ACHN (cell line): ENCODE data around the gene LRRC43.
"Not testable (repeated sequence)": the region's sequence is repeated elsewhere in the genome, so short reads cannot be mapped to it uniquely, and the experiment has no call there.

Experiments
- DNase-seq: peaks from one replicate; pipeline ENCODE4 v3.0.0-alpha.2; 2015
- in situ Hi-C: cut with HindIII; loops from 2 replicates; pipeline ENCODE4 v1.10.0; 2017; ENCODE audit warnings: low sequenced_read_pairs, low pct_ligation_motif_present, low pct_unique_long_range_greater_than_20kb

Gene LRRC43

DNA sequence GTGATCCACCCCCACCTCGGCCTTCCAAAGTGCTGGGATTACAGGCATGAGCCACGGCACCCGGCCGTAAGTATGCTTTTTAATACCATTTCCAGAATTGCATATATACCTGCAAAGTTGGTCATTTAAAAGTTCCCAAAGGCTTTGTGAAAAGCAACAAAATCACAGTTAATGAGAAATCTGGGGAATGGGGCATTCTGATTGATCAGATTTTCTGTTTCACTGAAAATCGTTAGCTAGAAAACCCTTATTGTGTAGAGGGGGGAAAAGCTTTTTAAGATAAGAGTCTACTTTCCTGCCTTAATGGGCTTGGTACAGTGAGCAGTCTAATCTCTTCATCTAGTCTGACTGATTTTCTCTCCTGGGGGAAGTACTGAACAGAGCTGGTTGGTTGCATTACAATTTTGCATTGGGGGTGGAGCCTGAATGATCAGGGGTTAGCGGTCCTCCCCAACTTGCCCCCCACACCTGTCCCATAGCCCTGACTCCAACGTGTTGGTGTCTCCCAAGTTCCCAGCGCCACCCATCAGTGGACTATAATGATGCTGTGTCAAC lies 32.7 kb upstream of the LRRC43 start:
- in situ Hi-C loops, result no loop called here
- DNase-seq, result no peak

DNA sequence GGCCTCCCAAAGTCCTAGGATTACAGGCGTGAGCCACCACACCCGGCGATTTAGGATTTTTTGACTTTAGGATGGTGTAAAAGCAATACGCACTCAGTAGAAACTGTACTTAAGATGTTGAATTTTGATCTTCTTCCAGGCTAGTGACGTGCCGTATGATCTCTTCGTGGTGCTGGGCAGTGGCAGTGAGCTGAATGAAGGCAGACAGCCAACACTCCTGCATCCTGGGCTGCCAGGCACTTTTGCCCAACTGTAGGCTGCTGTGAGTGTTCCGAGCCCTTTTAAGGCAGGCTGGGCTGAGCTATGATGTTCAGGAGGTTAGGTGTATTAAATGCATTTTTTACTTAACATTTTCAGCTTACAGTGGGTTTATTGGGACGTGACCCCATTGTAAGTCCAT lies 30.2 kb upstream of the LRRC43 start:
- in situ Hi-C loops, result no loop called here
- no peak for DNase-seq

DNA sequence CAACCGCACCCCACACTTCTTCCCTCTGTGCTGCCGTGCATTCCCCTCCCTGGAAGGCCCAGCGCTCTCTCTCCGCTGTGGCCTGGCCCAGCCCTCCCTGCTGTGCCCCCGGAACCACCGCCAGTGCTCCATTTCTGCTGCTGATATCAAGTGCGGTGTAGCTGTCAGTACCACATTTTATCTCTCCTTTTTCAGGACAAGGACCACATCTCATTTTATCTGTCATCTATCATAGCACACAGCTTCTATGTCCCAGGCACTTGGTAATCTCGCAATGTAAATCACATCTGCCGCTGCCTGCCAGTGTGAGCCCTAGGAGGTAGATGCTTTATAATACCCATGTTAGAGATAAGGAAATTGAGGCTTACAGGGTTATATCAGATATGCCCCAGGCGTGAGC lies 27.2 kb upstream of the LRRC43 start:
- in situ Hi-C loops, result no loop called here

DNA sequence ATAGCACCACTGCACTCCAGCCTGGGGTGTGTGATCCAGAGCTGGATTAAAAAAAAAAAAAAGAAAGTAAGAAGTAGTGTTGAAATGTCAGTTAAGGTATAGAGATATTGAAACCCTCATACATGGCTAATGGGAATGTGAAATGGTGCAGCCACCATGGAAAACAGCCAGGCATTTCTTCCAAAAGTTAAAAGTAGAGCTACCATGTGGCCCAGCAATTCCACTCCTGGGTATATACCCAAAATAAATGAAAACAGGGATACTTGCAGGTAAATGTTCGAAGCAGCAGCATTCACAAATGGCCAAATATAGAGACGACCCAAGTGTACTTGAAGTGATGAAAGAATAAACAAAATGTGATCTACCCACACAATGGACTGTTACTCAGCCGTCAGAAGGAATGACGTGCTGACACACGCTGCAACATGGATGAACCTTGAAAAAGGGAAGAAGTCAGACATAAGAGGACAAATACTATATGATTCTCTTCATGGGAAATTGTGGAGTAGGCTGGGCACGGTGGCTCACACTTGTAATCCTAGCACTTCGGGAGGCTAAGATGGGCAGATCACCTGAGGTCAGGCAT lies 24.1 kb upstream of the LRRC43 start:
- in situ Hi-C loops, result no loop called here
- DNase-seq, result no peak

More for the DNA sequence above, 27.2 kb upstream of the LRRC43 start:
- no peak for DNase-seq

DNA sequence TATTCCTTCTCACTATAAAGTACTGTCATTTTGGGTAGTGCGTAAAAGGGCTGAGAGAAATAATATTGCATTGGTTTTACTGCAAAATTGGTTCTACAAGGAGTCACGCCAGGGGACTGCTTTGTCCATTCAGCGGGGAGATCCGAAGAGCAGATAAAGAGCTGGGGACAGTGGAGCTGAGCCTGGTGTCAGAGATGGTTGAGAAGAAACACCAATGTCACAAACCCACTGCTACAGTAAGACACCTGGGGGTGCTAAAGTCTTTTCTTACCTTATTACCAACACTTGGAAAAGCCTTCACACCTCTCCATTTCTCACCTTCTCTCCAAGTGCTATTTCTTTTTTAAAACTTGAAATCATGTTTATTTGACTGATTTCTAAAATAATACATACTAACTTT lies 23.0 kb upstream of the LRRC43 start:
- in situ Hi-C loops, result no loop called here
- DNase-seq, result no peak

DNA sequence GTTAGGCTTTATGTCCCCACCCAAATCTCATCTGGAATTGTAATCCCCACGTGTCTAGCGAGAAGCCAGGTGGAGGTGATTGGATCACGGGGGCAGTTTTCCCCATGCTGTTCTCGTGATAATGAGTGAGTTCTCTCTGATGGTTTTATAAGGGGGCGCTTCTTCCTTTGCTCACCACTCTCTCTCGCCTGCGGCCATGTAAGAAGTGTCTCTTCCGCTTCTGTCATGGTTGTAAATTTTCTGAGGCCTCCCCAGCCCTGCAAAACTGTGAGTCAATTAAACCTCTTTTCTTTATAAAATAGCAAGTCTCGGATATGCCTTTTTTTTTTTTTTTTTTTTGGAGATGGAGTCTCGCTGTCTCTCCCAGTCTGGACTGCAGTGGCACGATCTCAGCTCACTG lies 22.2 kb upstream of the LRRC43 start:
- in situ Hi-C loops, result no loop called here
- DNase-seq, result no peak

DNA sequence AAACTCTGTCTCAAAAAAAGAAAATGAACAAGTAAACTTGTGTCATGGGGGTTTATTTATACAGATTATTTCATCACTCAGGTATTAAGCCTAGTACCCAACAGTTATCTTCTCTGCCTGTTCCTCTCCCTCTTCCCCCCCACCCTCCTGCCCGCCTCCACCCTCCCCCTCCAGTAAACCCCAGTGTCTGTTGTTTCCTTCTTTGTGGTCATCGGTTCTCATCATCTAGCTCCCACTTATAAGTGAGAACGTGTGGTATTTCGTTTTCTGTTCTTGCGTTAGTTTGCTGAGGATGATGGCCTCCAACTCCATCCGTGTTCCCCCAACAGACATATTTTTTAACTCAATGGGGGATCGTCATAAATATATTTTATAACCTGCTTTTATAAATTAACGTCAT lies 21.2 kb upstream of the LRRC43 start:
- DNase-seq, result no peak
- in situ Hi-C loops, result no loop called here

DNA sequence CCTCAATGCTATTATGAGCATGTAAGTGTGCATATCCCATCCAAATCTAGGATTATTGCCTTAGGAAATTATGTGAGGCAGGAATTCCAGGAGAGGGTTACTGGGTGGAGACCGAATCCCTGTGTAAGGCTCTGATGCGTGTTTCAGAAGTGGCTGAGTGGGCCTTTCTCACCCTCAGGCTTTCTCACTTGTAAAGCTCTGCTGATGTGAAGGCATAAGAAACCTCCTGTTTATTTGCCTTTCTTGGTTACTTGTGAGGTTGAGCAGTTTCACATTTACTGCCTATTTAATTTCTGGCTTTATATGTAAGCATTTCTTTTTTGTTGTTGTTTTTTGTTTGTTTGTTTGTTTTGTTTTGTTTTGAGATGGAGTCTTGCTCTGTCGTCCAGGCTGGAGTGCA lies 19.9 kb upstream of the LRRC43 start:
- no peak for DNase-seq
- in situ Hi-C loops, result no loop called here

DNA sequence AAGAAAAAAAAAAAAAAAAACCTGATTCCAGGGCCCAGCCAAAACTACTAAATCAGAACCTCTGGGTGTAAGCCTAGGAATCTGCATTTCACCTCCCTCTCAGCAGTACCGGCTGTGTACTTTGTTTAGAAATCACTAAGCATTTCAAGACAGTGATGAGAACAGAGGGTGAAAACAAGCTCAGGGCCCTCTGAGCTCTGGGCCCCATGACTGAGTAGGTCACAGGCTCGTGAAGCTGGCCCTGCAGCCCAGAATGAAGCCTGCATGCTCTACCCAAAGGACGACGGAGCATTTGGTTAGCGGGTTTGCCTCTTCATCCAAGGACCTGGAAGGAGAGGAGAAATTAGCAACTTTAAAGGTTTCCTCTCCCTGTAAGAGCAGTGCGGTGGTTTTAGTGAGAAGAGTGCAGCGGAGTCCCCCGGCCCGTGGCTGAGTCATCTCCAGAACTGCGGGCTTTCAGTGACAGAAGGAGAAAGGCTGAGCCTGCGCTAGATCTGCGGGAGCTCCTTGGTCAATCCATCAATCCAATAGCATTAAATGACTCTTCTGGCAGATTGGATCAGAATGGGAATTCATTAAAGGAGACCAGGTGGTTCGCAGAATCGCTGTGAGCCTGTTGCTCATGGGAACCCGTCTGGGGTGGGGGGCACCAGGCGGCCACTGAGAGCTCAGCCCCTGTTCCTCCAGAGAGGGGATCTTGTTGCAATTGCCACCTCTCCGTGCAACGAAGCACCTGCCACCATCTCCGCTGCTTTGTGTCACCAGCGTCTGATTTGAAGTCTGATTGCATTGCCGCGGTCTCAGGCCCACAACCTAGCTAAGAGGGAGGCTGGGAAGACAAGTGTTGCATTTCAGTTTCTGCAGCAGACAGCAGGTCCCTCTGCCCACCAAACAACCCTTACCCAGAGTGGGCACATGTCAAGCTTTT lies 16.2 kb upstream of the LRRC43 start:
- in situ Hi-C loops, result no loop called here

DNA sequence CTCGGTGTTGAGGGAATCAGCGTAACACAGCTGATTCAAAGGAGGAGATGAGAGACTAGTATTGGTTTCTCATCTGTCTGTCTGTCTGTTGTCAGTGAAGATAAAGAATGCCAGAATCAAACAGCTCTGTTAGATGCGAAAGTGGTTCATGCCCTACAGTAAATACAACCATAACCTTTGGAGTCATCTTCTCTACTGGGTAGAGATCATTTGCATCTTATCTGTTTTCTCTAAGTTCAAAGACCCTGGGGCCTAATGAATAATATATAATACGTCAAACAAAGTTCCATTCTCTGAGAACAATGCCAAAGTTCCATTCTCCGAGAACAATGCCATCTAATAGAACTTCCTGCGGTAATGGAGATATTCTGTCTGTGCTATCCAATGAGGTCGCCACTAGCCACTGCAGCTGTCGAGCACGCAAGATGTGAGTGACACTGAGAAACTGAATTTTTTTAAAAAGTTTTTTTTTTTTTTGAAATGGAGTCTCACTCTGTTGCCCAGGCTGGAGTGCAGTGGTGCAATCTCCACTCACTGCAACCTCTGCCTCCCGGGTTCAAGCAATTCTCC lies 15.5 kb upstream of the LRRC43 start:
- no peak for DNase-seq
- in situ Hi-C loops, result no loop called here

More for the DNA sequence above, 16.2 kb upstream of the LRRC43 start:
- no peak for DNase-seq

DNA sequence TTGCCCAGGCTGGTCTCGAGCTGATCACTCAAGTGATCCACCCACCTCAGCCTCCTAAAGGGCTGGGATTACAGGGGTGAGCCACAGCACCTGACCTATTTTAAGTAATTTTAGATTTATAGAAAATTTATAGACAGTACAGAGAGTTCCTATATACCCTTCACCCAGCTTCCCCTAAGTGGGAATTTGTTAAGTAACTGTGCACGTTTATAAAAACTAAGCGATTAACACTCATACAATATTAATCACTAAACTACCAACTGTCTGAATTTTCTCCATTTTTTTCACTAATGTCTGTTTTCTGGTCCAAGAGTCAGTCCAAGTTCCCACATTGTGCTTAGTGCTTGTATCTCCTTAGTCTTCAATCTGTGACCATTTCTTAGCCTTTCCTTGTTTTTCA lies 14.4 kb upstream of the LRRC43 start:
- DNase-seq, result no peak
- in situ Hi-C loops, result no loop called here

DNA sequence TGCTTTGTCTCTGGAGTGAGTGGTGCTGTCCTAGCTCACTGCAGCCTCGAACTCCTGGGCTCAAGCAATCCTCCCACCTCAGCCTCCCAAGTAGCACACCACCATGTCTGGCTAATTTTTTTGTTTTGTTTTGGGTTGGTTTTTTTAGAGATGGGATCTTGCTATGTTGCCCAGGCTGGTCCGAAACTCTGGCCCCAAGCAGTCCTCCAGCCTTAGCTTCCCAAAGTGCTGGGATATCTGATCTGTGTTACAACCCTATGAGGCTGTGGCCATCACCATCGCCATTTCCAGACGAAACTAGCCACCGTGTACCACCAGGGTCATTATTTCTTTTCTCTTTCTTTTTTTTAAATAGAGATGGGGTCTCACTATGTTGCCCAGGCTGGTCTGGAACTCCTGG lies 11.5 kb upstream of the LRRC43 start:
- no peak for DNase-seq
- in situ Hi-C loops, result no loop called here

DNA sequence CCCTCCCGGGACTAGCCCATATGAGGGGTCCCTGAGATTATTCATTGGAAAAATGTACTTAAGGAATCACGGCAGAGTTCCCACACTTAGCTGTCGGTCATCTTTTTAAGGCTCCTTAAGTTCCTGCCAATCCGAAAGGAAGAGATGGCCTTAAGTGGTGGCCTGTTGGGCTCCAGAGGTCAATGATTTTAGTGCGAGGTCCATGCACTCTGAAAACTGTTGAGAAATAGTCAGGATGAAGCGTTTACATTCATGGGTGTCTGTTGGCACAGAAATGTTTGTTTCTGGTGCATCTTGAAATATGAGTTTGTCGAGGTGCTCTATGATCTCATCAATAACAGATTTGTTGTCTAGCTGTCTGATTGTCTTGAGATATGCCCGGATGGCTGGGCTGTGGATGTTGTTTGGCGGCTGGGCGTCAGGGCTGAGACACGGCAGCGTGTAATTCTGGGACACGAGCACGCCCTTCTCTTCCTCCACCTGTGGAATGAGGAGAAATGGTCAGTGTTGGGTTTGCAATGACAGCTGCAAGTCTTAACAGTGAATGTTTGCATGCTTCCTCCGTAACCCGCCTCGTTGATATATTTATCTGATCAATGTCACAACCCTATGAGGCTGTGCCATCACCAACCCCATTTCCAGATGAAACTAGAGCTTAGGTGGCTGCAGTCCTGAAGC lies 10.5 kb upstream of the LRRC43 start:
- in situ Hi-C loops, result no loop called here
- DNase-seq, result no peak

DNA sequence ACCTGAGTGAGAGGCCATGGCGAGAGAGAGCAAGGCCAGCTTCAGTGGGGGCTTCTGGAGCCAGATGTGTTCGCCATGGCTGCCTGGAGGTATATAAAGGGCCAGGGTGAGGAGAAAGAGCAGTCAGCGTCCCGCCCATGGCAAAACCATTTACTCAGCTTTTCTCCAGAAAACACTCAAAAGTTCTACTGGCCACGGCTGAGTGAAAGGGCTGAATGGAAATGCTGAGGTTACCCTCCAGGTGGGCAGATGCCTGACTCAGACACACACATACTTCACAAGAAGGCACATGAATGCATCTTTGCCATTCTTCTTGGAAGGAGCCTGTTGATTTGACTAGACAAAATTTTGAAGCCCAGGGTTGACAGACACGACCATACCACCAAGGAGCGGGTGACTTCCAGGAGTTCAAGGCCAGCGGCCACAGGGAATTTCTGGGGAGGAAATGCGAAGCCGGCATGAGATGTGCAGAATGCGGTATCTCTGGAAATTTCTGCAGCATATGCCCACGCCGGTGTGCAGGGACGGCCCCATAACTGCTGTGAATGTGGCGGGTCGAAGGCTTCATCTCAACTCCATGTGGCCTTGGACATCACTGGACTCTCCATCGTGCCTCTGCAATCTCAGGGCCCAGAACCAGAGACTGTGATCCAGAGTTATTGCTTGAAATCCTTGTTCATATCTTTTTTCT lies 8.6 kb upstream of the LRRC43 start, which contains the start of gene IL31:
Gene IL31 (minus strand): TSS at position 67 of the 691 bp plus-strand sequence. CDS start 49 bp downstream, at position 18.
- no peak for DNase-seq
- in situ Hi-C loops, result no loop called here

DNA sequence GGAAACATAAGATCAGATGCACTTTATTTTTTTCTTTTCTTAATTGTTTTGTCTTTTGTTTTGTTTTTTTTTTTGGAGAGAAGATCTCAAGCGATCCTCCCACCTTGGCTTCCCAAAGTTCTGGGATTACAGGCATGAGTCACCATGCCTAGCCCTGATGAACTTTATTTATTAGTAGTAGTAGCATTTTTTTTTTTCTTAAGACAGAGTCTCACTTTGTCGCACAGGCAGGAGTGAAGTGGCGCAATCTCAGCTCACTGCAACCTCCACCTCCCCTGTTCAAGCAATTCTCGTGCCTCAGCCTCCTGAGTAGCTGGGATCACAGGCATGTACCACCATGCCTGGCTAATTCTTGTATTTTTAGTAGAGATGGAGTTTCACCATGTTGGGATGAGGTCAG lies 6.5 kb upstream of the LRRC43 start:
- DNase-seq, in situ Hi-C loops: not testable (repeated sequence)

DNA sequence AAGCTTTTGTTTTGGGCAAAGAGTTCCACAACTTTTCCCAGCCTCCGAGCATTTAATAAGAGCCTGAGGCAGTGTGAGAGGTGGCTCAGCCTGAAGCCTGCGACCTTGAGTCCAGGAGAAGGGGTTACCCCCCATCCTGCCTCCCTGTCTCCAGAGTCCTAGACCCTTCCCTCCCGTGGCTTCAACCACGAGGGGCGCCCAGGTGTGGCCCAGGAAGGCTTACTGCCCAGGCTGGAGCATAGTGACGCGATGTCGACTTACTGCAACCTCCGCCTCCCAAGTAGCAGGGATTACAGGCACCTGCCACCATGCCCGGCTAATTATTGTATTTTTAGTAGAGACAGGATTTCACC lies 641 bp downstream of the LRRC43 start:
- in situ Hi-C loops, result no loop called here

DNA sequence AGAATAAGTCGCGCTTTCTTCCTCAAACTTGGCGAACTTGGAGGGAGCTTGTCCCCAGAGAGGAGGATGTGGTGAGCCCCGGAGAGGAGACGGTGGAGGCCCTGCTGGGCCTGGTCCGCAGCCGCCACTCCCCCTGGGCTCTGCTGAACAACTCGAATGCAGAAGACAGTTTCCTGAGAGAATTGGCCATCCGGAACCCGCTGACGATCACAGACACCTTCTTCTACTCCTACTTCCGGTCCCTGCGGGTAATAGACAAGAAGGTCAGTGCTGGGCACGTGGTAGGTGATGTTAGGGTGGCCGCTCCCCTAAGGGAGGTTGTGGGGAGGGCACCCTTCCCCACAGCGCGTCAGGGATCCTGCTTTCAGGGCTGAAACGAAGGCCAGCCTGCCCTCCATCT lies 1.6 kb downstream of the LRRC43 start:
- in situ Hi-C loops, result no loop called here
- no peak for DNase-seq

More for the DNA sequence above, 641 bp downstream of the LRRC43 start:
- no peak for DNase-seq

DNA sequence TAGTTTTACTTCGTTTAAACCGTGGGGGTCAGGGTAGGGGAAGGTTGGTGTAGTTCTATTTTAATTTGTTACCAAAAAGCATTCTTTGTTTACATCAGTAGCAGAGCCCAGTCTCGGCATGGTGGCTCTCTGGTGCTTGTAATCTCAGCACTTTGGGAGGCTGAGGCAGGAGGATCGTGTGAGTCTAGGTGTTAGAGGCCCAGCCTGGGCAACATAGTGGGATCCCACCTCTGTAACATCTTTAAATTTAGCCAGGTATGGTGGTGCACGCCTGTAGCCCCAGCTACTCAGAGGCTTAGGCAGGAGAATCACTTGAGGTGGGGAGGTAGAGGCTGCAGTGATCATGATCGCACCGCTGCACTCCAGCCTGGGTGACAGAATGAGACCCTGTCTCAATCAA lies 2.2 kb downstream of the LRRC43 start:
- in situ Hi-C loops, result no loop called here

More for the DNA sequence above, 2.2 kb downstream of the LRRC43 start:
- DNase-seq, result no peak
